K562 (cell line): ENCODE data around the gene KRTAP10-9. TPM values are rescaled to one million over a fixed set of nuclear protein-coding genes. Genes with fewer than 3 reads are reported as not detected.

ENCODE experiments used
- ATAC-seq: fragments of 200-7000 bp; cut with Tn5 transposase; 3 replicates; pipeline ENCODE4 v1.9.1; 2020; ENCODE audit warnings: moderate library complexity
- BruUV-seq: library from RNA; stranded (reverse); fragments of 400-500 nt; replicated peaks from 2 replicates; lab custom pipeline; 2021; lab: Mats Ljungman, UMichigan
- CTCF ChIA-PET: fragments of 300-600 bp; formaldehyde crosslinking; extraction: SDS; loops from one replicate; lab custom pipeline; 2021; ENCODE audit warnings: low intra/inter-chr PET ratio; lab: Yijun Ruan, JAX
- POLR2A ChIA-PET: fragments of 300-600, 350-650 bp; sonication (Branson Sonifier 250); formaldehyde crosslinking; extraction: SDS; loops from one replicate; lab custom pipeline; 2021; ENCODE audit warnings: antibody characterized with exemption, inconsistent platforms; lab: Yijun Ruan, JAX
- DNase-seq, 4 experiments: peaks; one replicate each; pipeline versions ENCODE4 v3.0.0 to v3.0.0-alpha.2; 2011 to 2018; ENCODE audit warnings: low spot score in 3 of 4, mixed read lengths in 3 of 4; ENCODE audit errors: extremely low read depth in 1 of 4
- FAIRE-seq: peaks from 2 replicates; lab custom pipeline; 2011; peaks lifted over from hg19 to GRCh38; lab: Jason Lieb, UNC
- H2AFZ ChIP-seq: 2 replicates; pipeline ENCODE4 v1.6.0; 2011; ENCODE audit warnings: low read depth, low read length, control low read depth, inconsistent platforms
- H3K27ac ChIP-seq: fragments of 200-600 bp; 3 replicates; pipeline ENCODE4 v1.8.0; 2011; ENCODE audit warnings: low read depth, mild to moderate bottlenecking, control low read depth, inconsistent platforms, low read length, moderate library complexity, mixed read lengths; ENCODE audit errors: extremely low read depth
- H3K27me3 ChIP-seq, 2 experiments: fragments of 300-600 bp in 1 of 2; 2 replicates in 1 of 2; 3 replicates in 1 of 2; pipeline versions ENCODE4 v1.6.0 to v1.8.0; 2011; ENCODE audit warnings: inconsistent platforms in 2 of 2, low read length in 2 of 2, mild to moderate bottlenecking in 1 of 2, mixed read lengths in 1 of 2, moderate library complexity in 1 of 2; ENCODE audit not compliant: control insufficient read depth in 2 of 2, insufficient read depth in 2 of 2
- H3K36me3 ChIP-seq: fragments of 300-600 bp; 3 replicates; pipeline ENCODE4 v1.8.0; 2011; ENCODE audit warnings: mild to moderate bottlenecking, low read length, inconsistent platforms; ENCODE audit not compliant: control insufficient read depth, insufficient read depth
- H3K4me1 ChIP-seq, 2 experiments: fragments of 200-600 bp in 1 of 2; replicated peaks in 1 of 2; 2 replicates in 1 of 2; 3 replicates in 1 of 2; pipeline versions ENCODE4 v1.5.1 to v1.8.0; 2011; ENCODE audit warnings: inconsistent platforms in 2 of 2, low read length in 2 of 2, mild to moderate bottlenecking in 1 of 2, mixed read lengths in 1 of 2, moderate library complexity in 1 of 2; ENCODE audit not compliant: control insufficient read depth in 2 of 2, insufficient read depth in 2 of 2
- H3K4me2 ChIP-seq: 2 replicates; pipeline ENCODE4 v1.6.1; 2011; ENCODE audit warnings: low read length, control low read depth, inconsistent platforms, mixed read lengths; ENCODE audit not compliant: insufficient read depth
- H3K4me3 ChIP-seq: fragments of 200-600 bp; sonication (generic), shearing (Covaris generic); 2 replicates; pipeline ENCODE4 v1.5.1; 2016; ENCODE audit warnings: control low read depth, inconsistent platforms
- H3K79me2 ChIP-seq: fragments of 200-600 bp; 3 replicates; pipeline ENCODE4 v1.8.0; 2011; ENCODE audit warnings: low read length, inconsistent platforms; ENCODE audit not compliant: control insufficient read depth, insufficient read depth
- H3K9ac ChIP-seq, 2 experiments: 2 replicates each; pipeline versions ENCODE4 v1.6.0 to v1.6.1; 2011; ENCODE audit warnings: low read depth in 2 of 2, low read length in 2 of 2, control low read depth in 1 of 2, inconsistent platforms in 1 of 2, mild to moderate bottlenecking in 1 of 2, mixed read lengths in 1 of 2; ENCODE audit not compliant: insufficient read depth in 1 of 2
- H3K9me1 ChIP-seq: one replicate; pipeline ENCODE4 v1.6.0; 2011; ENCODE audit warnings: inconsistent platforms, mild to moderate bottlenecking, low read length, moderate library complexity; ENCODE audit not compliant: control insufficient read depth, insufficient read depth
- H3K9me3 ChIP-seq: replicated peaks from 2 replicates; pipeline ENCODE4 v1.5.1; 2011; ENCODE audit warnings: low read depth, low read length, inconsistent platforms; ENCODE audit not compliant: control insufficient read depth, insufficient read depth
- H4K20me1 ChIP-seq: replicated peaks from 2 replicates; pipeline ENCODE4 v1.6.1; 2011; ENCODE audit warnings: low read length, inconsistent platforms, mixed read lengths; ENCODE audit not compliant: control insufficient read depth, insufficient read depth
- CTCF ChIP-seq, 3 experiments: IDR thresholded peaks in 2 of 3; conservative IDR thresholded peaks in 1 of 3; 2 replicates each; pipeline ENCODE4 v1.5.1; 2011 to 2012; ENCODE audit warnings: low read length in 3 of 3, mild to moderate bottlenecking in 3 of 3, control low read depth in 2 of 3, improper control_type of control experiment in 1 of 3, inconsistent platforms in 1 of 3, low read depth in 1 of 3, mixed read lengths in 1 of 3, moderate library complexity in 1 of 3; ENCODE audit not compliant: insufficient read depth in 2 of 3
- ELF1 ChIP-seq: fragments of 200-800 bp; sonication (Bioruptor generic); IDR thresholded peaks from 2 replicates; pipeline ENCODE4 v1.6.1; 2016; ENCODE audit warnings: missing genetic modification characterization, missing compliant biosample characterization
- PRPF4 ChIP-seq: fragments of 200-400 bp; formaldehyde crosslinking; IDR thresholded peaks from one replicate; pipeline ENCODE4 v1.6.1; 2017; ENCODE audit warnings: low read length, low read depth, mild to moderate bottlenecking; ENCODE audit not compliant: insufficient read depth, poor library complexity, severe bottlenecking
- ZNF384 ChIP-seq: IDR thresholded peaks from 2 replicates; pipeline ENCODE4 v1.6.1; 2012; ENCODE audit warnings: low read depth, low read length, improper control_type of control experiment
- WGBS: fragments of 100-300 bp; shearing (Covaris generic); methylation state at CpG from one replicate; pipeline ENCODE4 v1.1.6; 2016; ENCODE audit warnings: low coverage, mixed read lengths; ENCODE audit not compliant: insufficient coverage; ENCODE audit errors: missing lambda C conversion rate; 5-methylcytosine and 5-hydroxymethylcytosine counted together
- in situ Hi-C: fragments of 300-500 bp; cut with MboI; formaldehyde crosslinking; loops from 4 replicates; pipeline ENCODE4 v1.15.0; 2018; ENCODE audit warnings: inconsistent platforms, mixed read lengths
- intact Hi-C: fragments of 100-400 bp; cut with micrococcal nuclease; formaldehyde crosslinking; loops from 2 replicates; pipeline ENCODE4 v1.14.2; 2022
- polyA plus RNA-seq, 8 experiments: library from polyadenylated mRNA; depleted of rRNA in 4 of 8; stranded (reverse) in 5 of 8; unstranded in 3 of 8; fragments of >200 nt; fragmentation: Nextera tagmentation in 2 of 8; fragmentation: Illumina TruSeq in 1 of 8; extraction: Ambion mirVana in 2 of 8; extraction: Trizol in 1 of 8; gene quantifications; 2 replicates each; pipeline versions ENCODE4 v1.2.1 to v1.2.3, GENCODE V29; 2011 to 2014; ENCODE audit warnings: inconsistent platforms in 1 of 8, missing spikeins in 1 of 8
- total RNA-seq, 7 experiments: library from RNA; depleted of rRNA in 6 of 7; stranded (reverse); fragments of >200 nt in 6 of 7; fragmentation: Illumina TruSeq in 2 of 7; extraction: Trizol in 2 of 7; gene quantifications; 2 replicates each; pipeline versions ENCODE4 v1.2.1 to v1.2.3, GENCODE V29; 2011 to 2021; ENCODE audit warnings: low replicate concordance in 1 of 7

The KRTAP10-9 gene
- total and polyA plus RNA-seq, 9 of the 15 experiments (the other 6 are each of a cell fraction or from before 2014, with no cell fraction given) = not detected

GRCh38 chr21:44618504-44618903, 8.4 kb upstream of the KRTAP10-9 start:
- Histone ChIP-seq H3K79me2 (no peaks in the 10 kb centered on the region), H3K27me3 (peaks cover 14 to 37% of the 10 kb centered on the region in 2 experiments; a peak in 4 of 5 replicates), H3K9ac (no peak overlapping the region), H3K4me2 (no peak overlapping the region), H3K27ac (no peak overlapping the region), H3K36me3 (no peaks in the 10 kb centered on the region), H3K9me1 (peaks cover 3% of the 10 kb centered on the region), H4K20me1 (no peaks in the 10 kb centered on the region), H2AFZ (no peak overlapping the region), H3K4me1 (peaks cover 0 to 10% of the 10 kb centered on the region in 2 experiments; a peak in 2 of 5 replicates), H3K4me3 (no peak overlapping the region), H3K9me3 (no peaks in the 10 kb centered on the region)
- ATAC-seq (peak; percentile 51; the same call in 1 of the 3 replicates), DNase-seq (no peak), FAIRE-seq (peak; percentile 52)
- ChIA-PET POLR2A (no interaction called here), CTCF (no interaction called here)
- 0% methylated on average over 4 of the region's 4 CpGs for WGBS
- intact Hi-C loops (no loop called here), in situ Hi-C loops (no loop called here)
- TF ChIP-seq CTCF (IDR thresholded peaks at IDR 0.05 in 2 of 3, conservative IDR thresholded peaks at IDR 0.05 in 1 of 3; ENCODE audit: insufficient read depth in 2 of 3, low read depth in 1 of 3, low read length in 3 of 3) (peak in 1 of 3 experiments; percentile 9; a peak in 1 of 6 replicates), ZNF384 (no peak)
- no TSS peak for BruUV-seq

- ChIA-PET CTCF (no interaction called here), POLR2A (interaction anchor here (1.5 kb wide), 1 partner anchor 25 kb away, joined by 5 read pairs; no protein-coding TSS in a partner anchor)
- in situ Hi-C loops = no loop called here
- Histone ChIP-seq H3K4me3 (no peak overlapping the region), H3K9ac (no peak overlapping the region), H3K4me2 (no peak overlapping the region), H3K27ac (no peak overlapping the region), H3K9me1 (peaks cover 3% of the 10 kb centered on the region), H3K79me2 (no peaks in the 10 kb centered on the region), H3K9me3 (no peaks in the 10 kb centered on the region), H4K20me1 (no peaks in the 10 kb centered on the region), H3K4me1 (peaks cover 0 to 8% of the 10 kb centered on the region in 2 experiments; a peak in 2 of 5 replicates), H2AFZ (no peak overlapping the region), H3K36me3 (no peaks in the 10 kb centered on the region), H3K27me3 (peaks cover 14 to 33% of the 10 kb centered on the region in 2 experiments; a peak in 4 of 5 replicates)
- ATAC-seq (no peak), DNase-seq (no peak), FAIRE-seq (no peak)
- intact Hi-C loops = no loop called here
- TF ChIP-seq ELF1 (tag) (0 out of 2 replicates have a peak, but pooled peaks have one; percentile 27), PRPF4 (no peak)
- 0% methylated on average over 3 of the region's 3 CpGs for WGBS
- BruUV-seq = no TSS peak
Measured at GRCh38 chr21:44618909-44619308, 8.0 kb upstream of the KRTAP10-9 start.
